ENCODE measurements around the gene ERBIN.
A peak's percentile ranks its signal among the peaks of the same experiment; 100 is the strongest.
"Not testable (repeated sequence)": the region's sequence is repeated elsewhere in the genome, so short reads cannot be mapped to it uniquely, and the experiment has no call there.

The ERBIN gene

GRCh38 chr5:65916066-65916465 is 10.3 kb upstream of the ERBIN start:
- no peak for DNase-seq

GRCh38 chr5:65916636-65917035 is 9.7 kb upstream of the ERBIN start:
- DNase-seq = no peak

- no peak for DNase-seq
These were observed 6.6 kb upstream of the ERBIN start for GRCh38 chr5:65919773-65920172.

- no peak for DNase-seq
These were observed 3.0 kb upstream of the ERBIN start for GRCh38 chr5:65923339-65923738.

DNA sequence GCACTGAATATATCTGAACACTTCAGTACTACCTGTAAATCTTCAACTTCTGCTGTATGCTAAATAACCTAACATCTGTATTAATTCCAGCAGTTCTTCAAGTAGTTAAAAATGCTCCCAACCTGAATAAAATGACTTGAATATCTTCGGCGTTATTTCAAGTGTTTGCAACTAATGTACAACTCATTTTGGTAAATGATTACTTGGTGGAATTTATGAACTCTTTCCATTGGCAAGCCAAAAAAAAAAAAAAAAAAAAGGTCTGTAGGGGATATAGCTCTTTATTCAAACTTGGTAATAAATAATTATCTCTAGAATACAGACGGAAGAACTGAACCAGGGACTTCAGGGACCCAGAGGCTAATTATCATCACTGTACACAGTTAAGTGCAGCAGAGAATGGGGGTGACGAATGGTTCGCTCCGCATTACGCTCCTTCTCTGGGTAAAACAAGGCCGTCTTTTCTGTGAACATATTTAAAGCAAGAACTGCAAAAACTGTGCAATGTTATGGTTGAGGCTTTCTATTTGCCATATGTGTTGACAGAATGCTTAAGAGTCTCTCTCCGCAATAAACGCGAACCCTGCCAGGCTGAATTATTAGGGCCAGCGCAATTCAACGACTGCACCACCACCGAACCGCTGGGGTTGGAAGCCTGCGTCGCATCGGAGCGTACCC is 1.9 kb upstream of the ERBIN start:
- DNase-seq = no peak

DNA sequence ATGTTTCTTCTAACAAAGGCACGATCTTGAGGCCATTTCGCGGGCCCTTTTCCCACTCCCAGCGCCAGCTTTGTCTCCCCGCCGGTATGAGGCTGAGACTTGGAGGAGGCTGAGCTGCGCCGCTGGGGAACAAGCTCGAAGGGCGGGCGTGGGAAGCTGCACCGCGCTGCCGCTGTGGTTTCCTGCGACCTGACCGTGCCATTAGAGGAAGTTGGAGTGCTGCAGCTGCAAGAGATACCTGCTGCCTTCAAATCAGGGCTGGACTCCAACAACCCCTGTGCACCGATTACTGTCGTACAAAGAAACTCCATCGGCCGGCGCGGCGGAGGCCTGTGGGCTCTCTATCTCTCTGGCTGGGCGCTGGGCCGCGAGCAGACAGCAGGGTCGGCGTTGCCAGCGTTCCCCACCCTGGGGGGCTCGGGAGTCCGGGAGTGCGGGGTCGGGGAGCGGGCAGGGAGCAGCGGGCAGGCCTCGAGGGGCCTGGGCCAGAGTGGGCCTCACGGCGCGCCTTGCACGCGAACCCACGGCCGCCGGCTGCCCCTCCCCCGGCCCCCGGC is 1.3 kb upstream of the ERBIN start:
- peak; percentile 78 to 82 for DNase-seq

GRCh38 chr5:65925601-65926275 is 637 bp upstream of the ERBIN start:
- peak; percentile 84 to 86 for DNase-seq

- DNase-seq = peak in 1 of 2 donors; percentile 25
These were observed 518 bp downstream of the ERBIN start for GRCh38 chr5:65926893-65927292.

- peak; percentile 23 to 57 for DNase-seq
These were observed 1.3 kb downstream of the ERBIN start for GRCh38 chr5:65927503-65928321.

DNA sequence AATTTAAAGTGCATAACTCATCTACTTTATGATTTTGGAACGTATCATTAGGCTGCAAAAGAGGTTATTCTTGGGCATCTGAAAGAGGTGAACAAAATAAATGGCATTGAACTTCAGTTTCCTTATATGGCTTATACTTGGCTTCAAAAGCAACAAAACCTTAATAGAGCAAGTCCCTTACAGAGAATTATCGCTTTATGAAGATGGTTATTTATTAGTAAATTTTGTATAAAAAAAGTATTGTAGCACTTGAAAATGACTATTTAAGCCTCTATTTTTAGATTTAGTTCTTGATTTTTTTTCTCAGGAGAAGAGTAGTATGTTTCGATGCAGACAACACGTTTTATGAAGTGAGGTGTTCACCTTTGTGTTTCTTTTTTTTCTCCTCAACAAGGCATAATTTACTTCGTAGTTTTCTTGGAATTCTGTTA is 2.0 kb downstream of the ERBIN start:
- DNase-seq = peak in 1 of 2 donors; percentile 19

DNA sequence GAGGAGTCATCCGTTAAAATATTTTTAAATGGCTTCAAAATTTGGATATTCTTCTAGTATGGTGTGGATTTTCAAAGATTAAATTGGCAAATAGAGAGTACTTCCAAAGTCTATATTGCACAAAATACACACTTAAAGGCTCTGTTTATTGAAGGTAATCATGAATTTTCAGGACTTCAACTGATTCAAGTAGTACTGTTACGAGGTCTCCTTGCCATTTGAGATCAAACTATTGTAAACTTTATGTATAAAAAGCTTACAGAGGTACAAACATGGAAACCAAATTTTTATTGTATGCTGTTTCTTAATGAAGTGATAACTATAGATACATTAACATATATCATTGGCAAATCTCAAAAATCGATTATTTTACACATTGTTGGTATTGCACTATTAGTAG is 2.5 kb downstream of the ERBIN start:
- DNase-seq = no peak

DNA sequence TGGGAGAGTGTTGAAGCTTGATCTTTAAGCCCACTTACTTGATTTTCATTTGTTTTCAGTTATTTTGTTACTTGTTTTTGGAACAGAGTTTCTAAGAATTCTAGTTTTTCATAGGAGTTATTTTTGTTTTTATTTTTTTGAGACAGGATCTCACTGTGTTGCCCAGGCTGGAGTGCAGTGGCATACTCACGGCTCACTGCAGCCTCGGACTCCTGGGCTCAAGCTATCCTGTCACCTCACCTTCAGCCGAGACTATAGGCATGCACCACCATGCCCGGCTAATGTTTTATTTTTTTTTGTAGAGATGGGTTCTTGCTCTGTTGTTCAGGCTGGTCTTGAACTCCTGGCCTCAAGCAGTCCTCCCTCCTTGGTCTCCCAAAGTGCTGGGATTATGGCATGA is 6.3 kb downstream of the ERBIN start:
- no peak for DNase-seq

DNA sequence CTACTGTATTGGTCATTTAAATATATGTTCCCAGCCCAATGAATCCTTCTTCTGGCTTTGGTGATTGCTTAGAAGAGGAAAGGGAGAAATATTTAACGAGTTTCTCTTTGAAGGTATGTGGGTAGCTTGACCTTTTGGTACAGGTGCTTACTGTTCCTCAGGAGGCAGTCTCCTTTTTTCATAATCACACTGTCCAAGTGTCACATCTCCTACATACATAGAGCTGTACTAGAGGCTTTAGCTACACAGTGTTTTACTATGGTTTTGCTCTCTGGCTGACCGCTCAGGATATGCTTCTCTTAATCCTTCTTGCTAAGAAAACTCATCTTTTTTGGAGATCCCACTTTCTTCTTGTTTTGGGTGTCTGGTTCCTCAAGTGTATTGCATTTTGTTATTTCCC is 6.9 kb downstream of the ERBIN start:
- no peak for DNase-seq

GRCh38 chr5:65938256-65938655 is 11.9 kb downstream of the ERBIN start:
- peak in 1 of 2 donors; percentile 16 for DNase-seq

DNA sequence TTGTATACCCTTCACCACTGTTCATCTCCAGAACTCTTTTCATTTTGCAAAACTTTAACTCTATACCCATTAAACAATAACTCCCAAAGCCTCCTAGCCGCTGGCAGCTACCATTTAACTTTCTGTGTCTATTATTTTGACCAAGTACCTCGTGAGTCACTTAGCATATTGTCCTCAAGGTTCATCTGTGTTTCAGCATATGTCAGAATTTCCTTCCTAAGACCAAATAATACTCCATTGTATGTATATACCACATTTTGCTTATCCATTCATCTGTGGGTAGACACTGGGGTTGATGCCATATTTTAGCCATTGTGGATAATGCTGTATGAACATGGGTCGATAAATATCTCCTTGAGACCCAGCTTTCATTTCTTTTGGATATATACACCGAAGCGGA is 17.4 kb downstream of the ERBIN start:
- no peak for DNase-seq

- no peak for DNase-seq
These were observed 19.9 kb downstream of the ERBIN start for GRCh38 chr5:65946198-65946745.

- DNase-seq = no peak
These were observed 21.9 kb downstream of the ERBIN start for GRCh38 chr5:65948115-65948747.

DNA sequence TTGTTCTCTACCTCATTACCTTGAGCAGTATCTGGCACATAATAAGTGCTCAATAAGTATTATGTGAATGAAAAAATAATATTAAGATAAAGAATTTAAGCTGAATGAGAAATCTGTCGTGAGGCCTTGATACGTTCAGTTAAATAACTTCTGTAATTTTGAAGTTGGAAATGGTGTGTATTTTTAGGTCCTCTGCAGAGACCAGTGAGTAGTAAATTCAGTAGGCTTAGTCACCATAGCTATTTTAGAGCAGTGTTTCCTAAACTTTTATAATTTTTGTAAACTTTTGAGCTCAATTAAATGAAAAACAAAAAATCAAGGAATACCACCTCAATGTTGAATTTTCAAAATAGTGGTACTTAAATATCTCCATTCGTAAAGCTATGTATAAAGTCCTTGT is 25.0 kb downstream of the ERBIN start:
- DNase-seq = no peak

DNA sequence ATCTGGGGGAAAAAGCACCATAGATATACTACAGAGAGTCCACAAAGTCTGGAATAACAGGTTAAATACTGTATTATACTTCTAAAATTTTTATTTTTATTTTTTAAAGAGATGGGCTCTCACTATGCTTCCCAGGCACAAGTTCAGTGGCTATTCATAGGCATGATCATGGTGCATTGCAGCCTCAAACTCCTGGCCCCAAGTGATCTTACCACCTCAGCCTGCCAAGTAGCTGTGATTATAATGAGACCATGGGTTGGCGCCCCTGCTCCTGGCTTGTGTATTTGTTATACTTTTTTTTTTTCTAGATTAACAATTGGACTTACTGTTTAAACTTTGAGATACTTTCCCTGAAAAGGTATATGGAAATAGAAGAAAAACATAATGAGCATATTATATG is 25.9 kb downstream of the ERBIN start:
- no peak for DNase-seq

DNA sequence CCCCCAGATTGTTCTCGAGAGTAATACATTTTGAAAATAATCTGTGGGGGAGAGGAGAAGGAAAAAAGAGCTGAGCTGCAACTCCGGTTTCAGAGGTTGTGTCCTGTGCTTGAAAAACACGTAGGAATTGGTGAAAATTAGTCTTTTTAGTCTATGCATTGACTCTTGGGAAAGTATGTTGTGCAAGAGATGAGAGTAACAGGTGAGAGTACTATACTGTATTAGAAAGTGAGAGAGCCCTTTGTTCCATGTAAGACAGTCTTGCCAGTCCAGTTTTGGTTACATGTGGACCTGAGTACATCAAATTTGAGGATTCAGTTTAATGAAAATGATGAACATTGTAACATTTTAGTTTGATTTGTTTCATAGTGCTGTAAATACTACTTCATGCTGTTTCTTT is 27.8 kb downstream of the ERBIN start:
- no peak for DNase-seq

DNA sequence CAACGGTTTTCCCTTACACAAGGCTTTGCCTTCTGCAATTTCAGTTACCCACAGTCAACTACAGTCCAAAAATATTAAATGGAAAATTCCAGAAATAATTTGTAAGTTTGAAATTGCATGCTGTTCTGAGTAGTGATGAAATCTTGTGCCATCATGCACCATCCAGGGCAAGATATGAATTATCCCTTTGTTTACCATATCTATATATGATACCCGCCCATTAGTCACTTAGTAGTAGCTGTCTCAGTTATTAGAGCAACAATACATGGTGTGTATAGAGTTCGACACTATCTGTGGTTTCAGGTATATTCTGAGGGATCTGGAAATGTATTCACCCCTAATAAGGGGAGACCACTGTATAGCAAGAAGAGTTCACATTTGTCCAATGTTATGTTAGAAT is 29.4 kb downstream of the ERBIN start:
- DNase-seq = no peak

DNA sequence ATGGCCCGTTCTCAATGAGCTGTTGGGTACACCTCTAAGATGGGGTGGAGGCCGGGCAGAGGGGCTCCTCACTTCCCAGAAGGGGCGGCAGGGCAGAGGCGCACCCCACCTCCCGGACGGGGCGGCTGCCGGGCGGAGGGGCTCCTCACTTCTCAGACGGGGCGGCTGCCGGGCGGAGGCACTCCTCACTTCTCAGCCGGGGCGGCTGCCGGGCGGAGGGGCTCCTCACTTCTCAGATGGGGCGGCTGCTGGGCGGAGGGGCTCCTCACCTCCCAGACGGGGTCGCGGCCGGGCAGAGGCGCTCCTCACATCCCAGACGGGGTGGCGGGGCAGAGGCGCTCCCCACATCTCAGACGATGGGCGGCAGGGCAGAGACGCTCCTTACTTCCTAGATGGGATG is 31.3 kb downstream of the ERBIN start:
- not testable (repeated sequence) for DNase-seq

- no peak for DNase-seq
These were observed 35.3 kb downstream of the ERBIN start for GRCh38 chr5:65961633-65962032.

All from CD4-positive, alpha-beta T cell treated with Interleukin-4 for 1 hour (primary cell).